GM21423 (cell line): ENCODE results near the gene TPCN1.

Experiments
- ATAC-seq: cut with Tn5 transposase; IDR thresholded peaks from one replicate; pipeline ENCODE4 v1.9.1; 2021; ENCODE audit warnings: mild to moderate bottlenecking, moderate library complexity; ENCODE audit not compliant: unreplicated experiment

The TPCN1 gene

GRCh38 chr12:113278633-113279032, 57.4 kb downstream of the TPCN1 start:
- no peak for ATAC-seq

GRCh38 chr12:113284751-113285150, 63.5 kb downstream of the TPCN1 start:
- no peak for ATAC-seq

GRCh38 chr12:113285679-113286610, 64.7 kb downstream of the TPCN1 start:
- no peak for ATAC-seq

GRCh38 chr12:113286712-113287111, 65.4 kb downstream of the TPCN1 start:
- ATAC-seq, result no peak

- ATAC-seq, result no peak
Measured at GRCh38 chr12:113287146-113287898, 66.1 kb downstream of the TPCN1 start.

- no peak for ATAC-seq
Measured at GRCh38 chr12:113287899-113288282, 66.6 kb downstream of the TPCN1 start.

- no peak for ATAC-seq
Measured at GRCh38 chr12:113289361-113289760, 68.1 kb downstream of the TPCN1 start.

- ATAC-seq, result no peak
Measured at GRCh38 chr12:113290506-113290905, 69.2 kb downstream of the TPCN1 start.

- no peak for ATAC-seq
Measured at GRCh38 chr12:113291586-113291985, 70.3 kb downstream of the TPCN1 start.

- no peak for ATAC-seq
Measured at GRCh38 chr12:113292091-113292490, 70.8 kb downstream of the TPCN1 start.

- no peak for ATAC-seq
Measured at GRCh38 chr12:113292547-113292946, 71.3 kb downstream of the TPCN1 start.

GRCh38 chr12:113293100-113293499, 71.8 kb downstream of the TPCN1 start:
- ATAC-seq, result no peak

- ATAC-seq, result no peak
Measured at GRCh38 chr12:113295886-113296556, 74.8 kb downstream of the TPCN1 start.

- ATAC-seq, result no peak
Measured at GRCh38 chr12:113296557-113297213, 75.4 kb downstream of the TPCN1 start.

- no peak for ATAC-seq
Measured at GRCh38 chr12:113297214-113297587, 75.9 kb downstream of the TPCN1 start.

- ATAC-seq, result no peak
Measured at GRCh38 chr12:113297621-113298471, 76.6 kb downstream of the TPCN1 start.

GRCh38 chr12:113298472-113298817, 77.2 kb downstream of the TPCN1 start:
- ATAC-seq, result no peak

- ATAC-seq, result no peak
Measured at GRCh38 chr12:113298861-113299545, 77.7 kb downstream of the TPCN1 start.

GRCh38 chr12:113299619-113300237, 78.5 kb downstream of the TPCN1 start:
- no peak for ATAC-seq
